GM19372 (cell line): ENCODE data around the gene AASS.
"Not testable (repeated sequence)": the region's sequence is repeated elsewhere in the genome, so short reads cannot be mapped to it uniquely, and the experiment has no call there.

ENCODE experiments used
- ATAC-seq: cut with Tn5 transposase; IDR thresholded peaks from one replicate; pipeline ENCODE4 v1.9.1; 2021; ENCODE audit warnings: mild to moderate bottlenecking, low read depth, moderate library complexity; ENCODE audit not compliant: unreplicated experiment

The AASS gene

GRCh38 chr7:122143751-122144711 is at the start of gene AASS:
Gene AASS, minus strand, starts transcription at chr7:122144249. Its CDS starts 10,523 bp downstream, at chr7:122133726.
- peak; percentile 99 for ATAC-seq

- ATAC-seq: no peak
Measured at GRCh38 chr7:122188785-122189184, 44.7 kb upstream of the AASS start.

- no peak for ATAC-seq
Measured at GRCh38 chr7:122183106-122183505, 39.1 kb upstream of the AASS start.

GRCh38 chr7:122182081-122182480 is 38.0 kb upstream of the AASS start:
- no peak for ATAC-seq

- ATAC-seq: not testable (repeated sequence)
Measured at GRCh38 chr7:122172144-122172543, 28.1 kb upstream of the AASS start.

GRCh38 chr7:122166740-122167139 is 22.7 kb upstream of the AASS start:
- no peak for ATAC-seq

GRCh38 chr7:122166275-122166674 is 22.2 kb upstream of the AASS start:
- no peak for ATAC-seq

GRCh38 chr7:122161628-122162027 is 17.6 kb upstream of the AASS start:
- no peak for ATAC-seq

- no peak for ATAC-seq
Measured at GRCh38 chr7:122155566-122155965, 11.5 kb upstream of the AASS start.

- ATAC-seq: no peak
Measured at GRCh38 chr7:122148878-122149277, 4.8 kb upstream of the AASS start.

- ATAC-seq: no peak
Measured at GRCh38 chr7:122148081-122148480, 4.0 kb upstream of the AASS start.

GRCh38 chr7:122145937-122146645 is 2.0 kb upstream of the AASS start:
- no peak for ATAC-seq

GRCh38 chr7:122143376-122143750 is 686 bp downstream of the AASS start:
- ATAC-seq: peak; percentile 9

GRCh38 chr7:122140918-122141317 is 3.1 kb downstream of the AASS start:
- ATAC-seq: no peak

- ATAC-seq: no peak
Measured at GRCh38 chr7:122137251-122138077, 6.6 kb downstream of the AASS start.

GRCh38 chr7:122136639-122137245 is 7.3 kb downstream of the AASS start:
- no peak for ATAC-seq

- no peak for ATAC-seq
Measured at GRCh38 chr7:122136078-122136477, 8.0 kb downstream of the AASS start.

GRCh38 chr7:122135275-122135674 is 8.8 kb downstream of the AASS start:
- no peak for ATAC-seq

GRCh38 chr7:122134793-122135192 is 9.3 kb downstream of the AASS start:
- not testable (repeated sequence) for ATAC-seq

- ATAC-seq: no peak
Measured at GRCh38 chr7:122133477-122133876, 10.6 kb downstream of the AASS start.
